SK-N-SH (cell line): ENCODE measurements around the gene AP1AR. TPM values are rescaled to one million over a fixed set of nuclear protein-coding genes. Genes with fewer than 3 reads are reported as not detected.

Experiments used
- CTCF ChIA-PET: fragments of 300-600, 350-600 bp; formaldehyde crosslinking; extraction: SDS; loops from one replicate; lab custom pipeline; 2021; lab: Yijun Ruan, JAX
- POLR2A ChIA-PET: fragments of 350-600 bp; sonication (Branson Sonifier 250); formaldehyde crosslinking; extraction: SDS; loops from one replicate; lab custom pipeline; 2020; ENCODE audit warnings: antibody characterized with exemption, inconsistent platforms; lab: Yijun Ruan, JAX
- DNase-seq: peaks from one replicate; pipeline ENCODE4 v3.0.0; 2012
- H2AFZ ChIP-seq: fragments of 200-600 bp; sonication (generic); 2 replicates; pipeline ENCODE4 v1.8.1; 2016; ENCODE audit warnings: antibody characterized with exemption, mild to moderate bottlenecking, low read depth
- H3F3A ChIP-seq: fragments of 200-600 bp; sonication (generic); replicated peaks from 2 replicates; pipeline ENCODE3; 2016; ENCODE audit warnings: antibody characterized with exemption, mild to moderate bottlenecking; ENCODE audit not compliant: insufficient read depth
- H3K27ac ChIP-seq, 2 experiments: fragments of 200-500 bp in 1 of 2; fragments of 200-600 bp in 1 of 2; sonication (Bioruptor generic) in 1 of 2; sonication (generic), shearing (Covaris generic) in 1 of 2; 2 replicates each; pipeline versions ENCODE4 v1.5.1 to v1.6.1; 2014 to 2016; ENCODE audit warnings: low read depth in 2 of 2, inconsistent platforms in 1 of 2, low read length in 1 of 2, mild to moderate bottlenecking in 1 of 2, mixed read lengths in 1 of 2
- H3K27me3 ChIP-seq: fragments of 200-600 bp; sonication (generic), shearing (Covaris generic); 2 replicates; pipeline ENCODE4 v1.6.1; 2016; ENCODE audit warnings: mixed run types; ENCODE audit not compliant: insufficient read depth
- H3K36me3 ChIP-seq, 2 experiments: fragments of 200-500 bp in 1 of 2; fragments of 200-600 bp in 1 of 2; sonication (Bioruptor generic) in 1 of 2; sonication (generic) in 1 of 2; replicated peaks in 1 of 2; 2 replicates each; pipeline versions ENCODE3 to v1.5.1; 2014 to 2016; ENCODE audit warnings: low read length in 1 of 2, mild to moderate bottlenecking in 1 of 2; ENCODE audit not compliant: insufficient read depth in 2 of 2, control insufficient read depth in 1 of 2
- H3K4me1 ChIP-seq, 2 experiments: fragments of 200-500 bp in 1 of 2; fragments of 200-600 bp in 1 of 2; sonication (Bioruptor generic) in 1 of 2; sonication (generic), shearing (Covaris generic) in 1 of 2; 2 replicates each; pipeline versions ENCODE4 v1.5.1 to v1.6.1; 2014 to 2016; ENCODE audit warnings: low read depth in 1 of 2, low read length in 1 of 2, mixed run types in 1 of 2; ENCODE audit not compliant: insufficient read depth in 2 of 2, control insufficient read depth in 1 of 2
- H3K4me2 ChIP-seq: fragments of 200-600 bp; sonication (generic), shearing (Covaris generic); 2 replicates; pipeline ENCODE4 v1.6.1; 2017; ENCODE audit warnings: mixed run types
- H3K4me3 ChIP-seq, 2 experiments: fragments of 200-500 bp in 1 of 2; fragments of 200-600 bp in 1 of 2; sonication (Bioruptor generic) in 1 of 2; sonication (generic), shearing (Covaris generic) in 1 of 2; 2 replicates each; pipeline versions ENCODE4 v1.5.1 to v1.8.1; 2014 to 2016; ENCODE audit warnings: low read depth in 2 of 2, inconsistent platforms in 1 of 2, low read length in 1 of 2, mild to moderate bottlenecking in 1 of 2, mixed read lengths in 1 of 2, moderate library complexity in 1 of 2
- H3K79me2 ChIP-seq: fragments of 200-600 bp; sonication (generic); 2 replicates; pipeline ENCODE4 v1.8.1; 2017; ENCODE audit warnings: mild to moderate bottlenecking; ENCODE audit not compliant: insufficient read depth
- H3K9ac ChIP-seq: fragments of 200-600 bp; sonication (generic); 2 replicates; pipeline ENCODE4 v1.6.1; 2017; ENCODE audit warnings: mixed run types
- H3K9me2 ChIP-seq: fragments of 200-600 bp; sonication (generic); 2 replicates; pipeline ENCODE4 v1.6.1; 2017; ENCODE audit warnings: mixed run types
- H3K9me3 ChIP-seq: fragments of 200-600 bp; sonication (generic); 2 replicates; pipeline ENCODE4 v1.6.1; 2017; ENCODE audit warnings: mixed run types, mild to moderate bottlenecking, moderate library complexity
- H4K20me1 ChIP-seq: fragments of 200-600 bp; sonication (generic); 2 replicates; pipeline ENCODE4 v1.6.1; 2017; ENCODE audit warnings: mild to moderate bottlenecking, mixed run types; ENCODE audit not compliant: insufficient read depth
- ELF1 ChIP-seq: IDR thresholded peaks from 2 replicates; pipeline ENCODE4 v1.4.0; 2012
- EP300 ChIP-seq, 2 experiments: IDR thresholded peaks; 2 replicates each; pipeline versions ENCODE4 v1.4.0 to v1.6.1; 2012; ENCODE audit warnings: borderline replicate concordance in 1 of 2, low read depth in 1 of 2, low read length in 1 of 2
- EZH2phosphoT487 ChIP-seq: fragments of 200-600 bp; sonication (generic); IDR thresholded peaks from 2 replicates; pipeline ENCODE4 v1.6.1; 2017; ENCODE audit warnings: low read depth, mixed run types, mild to moderate bottlenecking, antibody characterized with exemption, moderate library complexity, borderline replicate concordance
- GABPA ChIP-seq: IDR thresholded peaks from 2 replicates; pipeline ENCODE4 v1.4.0; 2012; ENCODE audit warnings: low read depth, mild to moderate bottlenecking
- GATA2 ChIP-seq: sonication (generic); formaldehyde crosslinking; IDR thresholded peaks from 2 replicates; pipeline ENCODE4 v1.5.0; 2020; ENCODE audit warnings: mild to moderate bottlenecking, missing genetic modification reagents
- IRF3 ChIP-seq: fragments of 150-350 bp; IDR thresholded peaks from 2 replicates; pipeline ENCODE4 v1.6.1; 2016; ENCODE audit warnings: mild to moderate bottlenecking, low read depth, low read length
- JUND ChIP-seq: IDR thresholded peaks from 2 replicates; pipeline ENCODE4 v1.4.0; 2012
- MXI1 ChIP-seq: IDR thresholded peaks from 2 replicates; pipeline ENCODE4 v1.6.1; 2012; ENCODE audit warnings: mild to moderate bottlenecking, low read depth, low read length, improper control_type of control experiment
- NRF1 ChIP-seq: IDR thresholded peaks from 2 replicates; pipeline ENCODE4 v1.6.1; 2012; ENCODE audit warnings: low read depth, mild to moderate bottlenecking, low read length
- RCOR1 ChIP-seq: fragments of 150-350 bp; IDR thresholded peaks from 2 replicates; pipeline ENCODE4 v1.6.1; 2017; ENCODE audit warnings: antibody characterized with exemption, low read length
- SMC3 ChIP-seq: IDR thresholded peaks from 2 replicates; pipeline ENCODE4 v1.6.1; 2012; ENCODE audit warnings: low read depth, low read length, improper control_type of control experiment
- TAF1 ChIP-seq: IDR thresholded peaks from 2 replicates; pipeline ENCODE4 v1.6.1; 2012; ENCODE audit warnings: low read depth, mild to moderate bottlenecking, low read length, moderate library complexity, borderline replicate concordance
- TCF12 ChIP-seq: IDR thresholded peaks from 2 replicates; pipeline ENCODE4 v1.4.0; 2012
- TEAD4 ChIP-seq: IDR thresholded peaks from 2 replicates; pipeline ENCODE4 v1.4.0; 2012; ENCODE audit warnings: mild to moderate bottlenecking, borderline replicate concordance; ENCODE audit not compliant: insufficient read depth
- YY1 ChIP-seq: IDR thresholded peaks from 2 replicates; pipeline ENCODE4 v1.4.0; 2012; ENCODE audit warnings: low read depth, mild to moderate bottlenecking
- WGBS: methylation state at CpG from one replicate; pipeline ENCODE4 v1.1.6; 2017; ENCODE audit warnings: low lambda C conversion rate; 5-methylcytosine and 5-hydroxymethylcytosine counted together
- polyA plus RNA-seq, 3 experiments: library from polyadenylated mRNA; depleted of rRNA; stranded (reverse); fragments of >200 nt; gene quantifications; 2 replicates each; pipeline ENCODE4 v1.2.3, GENCODE V29; 2012
- TF ChIP-seq, protein P1 (sequence below): fragments of 200-600 bp; sonication (generic); IDR thresholded peaks from 2 replicates; pipeline ENCODE4 v1.6.1; 2017; ENCODE audit warnings: antibody characterized with exemption, mild to moderate bottlenecking, moderate library complexity
- TF ChIP-seq, protein P2 (sequence below): IDR thresholded peaks from 2 replicates; pipeline ENCODE4 v1.4.0; 2012; ENCODE audit warnings: low read depth, borderline replicate concordance
- TF ChIP-seq, protein P3 (sequence below): fragments of 150-350 bp; IDR thresholded peaks from 2 replicates; pipeline ENCODE4 v1.6.1; 2017; ENCODE audit warnings: antibody characterized with exemption, low read length, low read depth, borderline replicate concordance

The AP1AR gene
- polyA plus RNA-seq, 1 of the 3 experiments (the other 2 are of a cell fraction), result 8.5 TPM

- H2AFZ ChIP-seq, result 0 out of 2 replicates have a peak overlapping the region, but pooled peaks have one; percentile 99
- POLR2A ChIA-PET, result no interaction called here
Observed at GRCh38 chr4:112284166-112284565, 52.6 kb downstream of the AP1AR start.

More at GRCh38 chr4:112284166-112284565, 52.6 kb downstream of the AP1AR start:
- no peaks in the 10 kb centered on the region for H3K9me3 ChIP-seq
- no peaks in the 10 kb centered on the region for H3F3A ChIP-seq
- peak overlapping the region; percentile 73 to 76 for H3K4me3 ChIP-seq
- H3K9me2 ChIP-seq, result no peaks in the 10 kb centered on the region
- H3K79me2 ChIP-seq, result peaks cover 30% of the 10 kb centered on the region; the same call in 1 of the 2 replicates
- no peaks in the 10 kb centered on the region for H3K36me3 ChIP-seq
- 62% methylated on average over 6 of the region's 6 CpGs for WGBS
- H3K27ac ChIP-seq, result no peak overlapping the region
- H4K20me1 ChIP-seq, result no peaks in the 10 kb centered on the region
- CTCF ChIA-PET, result interaction anchor here (0.7 to 1.4 kb wide), 3 partner anchors 17 to 654 kb away, joined by 3 to 7 read pairs (median 3); no protein-coding TSS in a partner anchor
- H3K4me1 ChIP-seq, result peaks cover 0 to 11% of the 10 kb centered on the region in 2 experiments; a peak in 2 of 4 replicates
- H3K9ac ChIP-seq, result no peak overlapping the region
- no peaks in the 10 kb centered on the region for H3K27me3 ChIP-seq
- peak overlapping the region; percentile 92 for H3K4me2 ChIP-seq
- no peak for DNase-seq
- TF ChIP-seq YY1 (no peak), GABPA (no peak), EP300 (IDR thresholded peaks at IDR 0.05; ENCODE audit: borderline replicate concordance in 1 of 2, low read depth in 1 of 2, low read length in 1 of 2) (no peak), JUND (no peak), EZH2phosphoT487 (no peak), TAF1 (no peak), TEAD4 (no peak), ELF1 (no peak), SMC3 (no peak), TCF12 (no peak), RCOR1 (no peak), GATA2 (CRISPR knock-in tag) (no peak), NRF1 (no peak), IRF3 (no peak), MXI1 (no peak)
- TF ChIP-seq, protein P1, sequence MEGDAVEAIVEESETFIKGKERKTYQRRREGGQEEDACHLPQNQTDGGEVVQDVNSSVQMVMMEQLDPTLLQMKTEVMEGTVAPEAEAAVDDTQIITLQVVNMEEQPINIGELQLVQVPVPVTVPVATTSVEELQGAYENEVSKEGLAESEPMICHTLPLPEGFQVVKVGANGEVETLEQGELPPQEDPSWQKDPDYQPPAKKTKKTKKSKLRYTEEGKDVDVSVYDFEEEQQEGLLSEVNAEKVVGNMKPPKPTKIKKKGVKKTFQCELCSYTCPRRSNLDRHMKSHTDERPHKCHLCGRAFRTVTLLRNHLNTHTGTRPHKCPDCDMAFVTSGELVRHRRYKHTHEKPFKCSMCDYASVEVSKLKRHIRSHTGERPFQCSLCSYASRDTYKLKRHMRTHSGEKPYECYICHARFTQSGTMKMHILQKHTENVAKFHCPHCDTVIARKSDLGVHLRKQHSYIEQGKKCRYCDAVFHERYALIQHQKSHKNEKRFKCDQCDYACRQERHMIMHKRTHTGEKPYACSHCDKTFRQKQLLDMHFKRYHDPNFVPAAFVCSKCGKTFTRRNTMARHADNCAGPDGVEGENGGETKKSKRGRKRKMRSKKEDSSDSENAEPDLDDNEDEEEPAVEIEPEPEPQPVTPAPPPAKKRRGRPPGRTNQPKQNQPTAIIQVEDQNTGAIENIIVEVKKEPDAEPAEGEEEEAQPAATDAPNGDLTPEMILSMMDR, result no peak
- TF ChIP-seq, protein P2, sequence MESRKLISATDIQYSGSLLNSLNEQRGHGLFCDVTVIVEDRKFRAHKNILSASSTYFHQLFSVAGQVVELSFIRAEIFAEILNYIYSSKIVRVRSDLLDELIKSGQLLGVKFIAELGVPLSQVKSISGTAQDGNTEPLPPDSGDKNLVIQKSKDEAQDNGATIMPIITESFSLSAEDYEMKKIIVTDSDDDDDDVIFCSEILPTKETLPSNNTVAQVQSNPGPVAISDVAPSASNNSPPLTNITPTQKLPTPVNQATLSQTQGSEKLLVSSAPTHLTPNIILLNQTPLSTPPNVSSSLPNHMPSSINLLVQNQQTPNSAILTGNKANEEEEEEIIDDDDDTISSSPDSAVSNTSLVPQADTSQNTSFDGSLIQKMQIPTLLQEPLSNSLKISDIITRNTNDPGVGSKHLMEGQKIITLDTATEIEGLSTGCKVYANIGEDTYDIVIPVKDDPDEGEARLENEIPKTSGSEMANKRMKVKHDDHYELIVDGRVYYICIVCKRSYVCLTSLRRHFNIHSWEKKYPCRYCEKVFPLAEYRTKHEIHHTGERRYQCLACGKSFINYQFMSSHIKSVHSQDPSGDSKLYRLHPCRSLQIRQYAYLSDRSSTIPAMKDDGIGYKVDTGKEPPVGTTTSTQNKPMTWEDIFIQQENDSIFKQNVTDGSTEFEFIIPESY, result no peak
- TF ChIP-seq, protein P3, sequence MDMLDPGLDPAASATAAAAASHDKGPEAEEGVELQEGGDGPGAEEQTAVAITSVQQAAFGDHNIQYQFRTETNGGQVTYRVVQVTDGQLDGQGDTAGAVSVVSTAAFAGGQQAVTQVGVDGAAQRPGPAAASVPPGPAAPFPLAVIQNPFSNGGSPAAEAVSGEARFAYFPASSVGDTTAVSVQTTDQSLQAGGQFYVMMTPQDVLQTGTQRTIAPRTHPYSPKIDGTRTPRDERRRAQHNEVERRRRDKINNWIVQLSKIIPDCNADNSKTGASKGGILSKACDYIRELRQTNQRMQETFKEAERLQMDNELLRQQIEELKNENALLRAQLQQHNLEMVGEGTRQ, result no peak
